Stomach (tissue), 9 donors: ENCODE data around the gene ABHD1. TPM values are rescaled to one million over a fixed set of nuclear protein-coding genes. Genes with fewer than 3 reads are reported as not detected.

Source experiments
- DNase-seq, 2 donors: peaks; one replicate each; pipeline versions ENCODE4 v3.0.0 to v3.0.0-alpha.2; 2013 to 2019
- H3K27ac ChIP-seq, 5 donors: fragments of 200-600 bp in 4 of 5; sonication (generic) in 4 of 5; one replicate each; pipeline ENCODE4 v1.5.1; 2013 to 2019; ENCODE audit warnings: mild to moderate bottlenecking in 1 of 5, moderate library complexity in 1 of 5
- H3K27me3 ChIP-seq, 3 donors: fragments of 200-600 bp; sonication (generic); one replicate each; pipeline ENCODE4 v1.5.1; 2017 to 2019; ENCODE audit warnings: mixed run types in 1 of 3
- H3K36me3 ChIP-seq, 4 donors: fragments of 200-600 bp; sonication (generic); 1 replicate in 3 of 4; 2 replicates in 1 of 4; pipeline ENCODE4 v1.5.1; 2016 to 2019
- H3K4me1 ChIP-seq, 4 donors: fragments of 200-600 bp; sonication (generic); one replicate each; pipeline ENCODE4 v1.5.1; 2016 to 2019
- H3K4me3 ChIP-seq, 4 donors: fragments of 200-600 bp; sonication (generic) in 3 of 4; one replicate each; pipeline ENCODE4 v1.5.1; 2016 to 2019; ENCODE audit warnings: mild to moderate bottlenecking in 1 of 4
- H3K9me3 ChIP-seq, 4 donors: fragments of 200-600 bp; sonication (generic); one replicate each; pipeline ENCODE4 v1.5.1; 2016 to 2019
- EP300 ChIP-seq: sonication (generic); formaldehyde crosslinking; IDR thresholded peaks from one replicate; pipeline ENCODE4 v1.6.1; 2017; ENCODE audit warnings: antibody characterized with exemption
- POLR2A ChIP-seq, 4 donors: fragments of 450-650 bp; IDR thresholded peaks; one replicate each; pipeline ENCODE4 v1.6.1; 2016; ENCODE audit warnings: antibody characterized with exemption in 4 of 4, control low read depth in 2 of 4, mild to moderate bottlenecking in 1 of 4, moderate library complexity in 1 of 4
- POLR2AphosphoS5 ChIP-seq, 3 donors: sonication (generic); formaldehyde crosslinking; IDR thresholded peaks; one replicate each; pipeline ENCODE4 v1.6.1; 2016; ENCODE audit warnings: antibody characterized with exemption in 3 of 3
- WGBS, 5 donors: extraction: QIAGEN DNeasy Blood & Tissue Kit in 3 of 5; methylation state at CpG; one replicate each; pipeline versions ENCODE4 v1.1.5 to v1.1.7; 2013 to 2018; 5-methylcytosine and 5-hydroxymethylcytosine counted together
- intact Hi-C: fragments of 100-400 bp; cut with DNase I; formaldehyde crosslinking; loops from one replicate; pipeline ENCODE4 v1.15.1; 2023; ENCODE audit warnings: low total_unique reads
- polyA plus RNA-seq, 3 donors: library from polyadenylated mRNA; stranded (reverse); fragments of 200-250 nt; gene quantifications; one replicate each; pipeline ENCODE4 v1.2.3, GENCODE V29; 2013
- total RNA-seq, 5 donors: library from RNA; depleted of rRNA; stranded (reverse); fragments of >200 nt; gene quantifications; one replicate each; pipeline versions ENCODE4 v1.1.0 to v1.2.3, GENCODE V29; 2014 to 2016
- TF ChIP-seq, protein P1 (sequence below), 7 experiments: fragments of 450-650 bp in 4 of 7; fragments of 200-600 bp in 3 of 7; sonication (generic) in 3 of 7; IDR thresholded peaks; one replicate each; pipeline ENCODE4 v1.5.1; 2016 to 2019; ENCODE audit warnings: antibody characterized with exemption in 7 of 7, control low read depth in 2 of 7, mild to moderate bottlenecking in 1 of 7
- donor health status: healthy with polysubstance abuse.
- donor health status: Bipolar disorder and iron deficiency.
- donor health status: healthy.

Gene ABHD1
- total and polyA plus RNA-seq, 8 donors: 0.23 to 0.75 TPM; not detected in 6

DNA sequence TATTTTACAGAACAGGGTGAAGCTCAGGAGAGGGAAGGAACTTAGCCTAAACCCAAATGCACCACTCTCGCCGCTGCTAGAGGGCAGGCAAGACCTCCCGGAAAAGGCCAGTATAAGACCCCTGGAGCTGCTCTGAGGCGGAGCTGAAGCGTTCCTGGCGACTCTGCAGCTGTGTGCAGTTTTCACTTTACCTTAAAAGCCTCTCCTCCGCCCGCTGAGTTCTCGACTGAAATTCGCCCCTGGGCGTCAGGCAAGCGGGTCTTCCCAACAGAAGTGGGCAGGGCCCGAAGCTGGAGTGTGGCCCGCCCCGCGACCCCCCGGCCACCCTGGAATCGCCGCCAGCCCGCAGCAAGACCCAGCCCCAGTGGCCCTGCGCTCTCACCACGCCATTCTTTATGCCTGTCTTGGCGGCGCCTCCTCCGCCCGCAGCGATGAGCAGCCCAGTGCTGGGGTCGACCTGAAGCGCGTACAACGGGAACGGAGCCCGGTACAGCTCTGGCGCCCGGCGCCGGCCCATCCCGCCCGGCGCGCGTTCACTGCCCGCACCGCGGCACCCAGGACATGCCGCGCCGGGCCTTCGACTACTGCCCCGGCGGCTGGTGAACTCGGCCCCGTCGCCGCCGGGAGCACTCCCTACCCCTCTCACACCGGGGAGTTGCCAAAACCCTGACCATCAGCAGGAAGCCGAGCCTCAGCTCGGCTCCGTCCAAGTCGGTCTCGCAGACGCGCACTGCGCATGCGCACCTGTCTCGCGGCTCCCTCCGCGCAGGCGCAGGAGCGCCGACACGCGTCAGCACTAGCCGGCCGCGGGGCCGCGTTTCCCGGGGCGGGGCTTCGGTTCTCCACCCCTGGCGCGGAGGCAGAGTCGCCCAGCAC, 10.5 kb downstream of the ABHD1 start, which contains the start of gene PREB:
Gene PREB (minus strand): TSS at position 732 of the 876 bp plus-strand sequence. CDS start 215 bp downstream, at position 517.
- Histone ChIP-seq H3K27ac (peak within 1 kb of the TSS; percentile 86 to 95 (median 92)), H3K27me3 (no peaks in the 10 kb centered on the region), H3K4me1 (peaks cover 10 to 25% (median 20%) of the 10 kb centered on the region in 4 donors), H3K4me3 (peak within 1 kb of the TSS; percentile 64 to 100 (median 88)), H3K36me3 (peaks cover 30 to 38% (median 37%) of the 10 kb centered on the region in 4 donors), H3K9me3 (no peaks in the 10 kb centered on the region)
- intact Hi-C loops: no loop called here
- 1% methylated on average over 16 to 86 of the region's 86 CpGs for WGBS, 5 donors
- TF ChIP-seq POLR2AphosphoS5 (IDR thresholded peaks at IDR 0.05) (peak; percentile 91 to 98 (median 95)), EP300 (no peak), POLR2A (IDR thresholded peaks at IDR 0.05) (peak in 1 of 4 donors; percentile 67)
- TF ChIP-seq, protein P1, sequence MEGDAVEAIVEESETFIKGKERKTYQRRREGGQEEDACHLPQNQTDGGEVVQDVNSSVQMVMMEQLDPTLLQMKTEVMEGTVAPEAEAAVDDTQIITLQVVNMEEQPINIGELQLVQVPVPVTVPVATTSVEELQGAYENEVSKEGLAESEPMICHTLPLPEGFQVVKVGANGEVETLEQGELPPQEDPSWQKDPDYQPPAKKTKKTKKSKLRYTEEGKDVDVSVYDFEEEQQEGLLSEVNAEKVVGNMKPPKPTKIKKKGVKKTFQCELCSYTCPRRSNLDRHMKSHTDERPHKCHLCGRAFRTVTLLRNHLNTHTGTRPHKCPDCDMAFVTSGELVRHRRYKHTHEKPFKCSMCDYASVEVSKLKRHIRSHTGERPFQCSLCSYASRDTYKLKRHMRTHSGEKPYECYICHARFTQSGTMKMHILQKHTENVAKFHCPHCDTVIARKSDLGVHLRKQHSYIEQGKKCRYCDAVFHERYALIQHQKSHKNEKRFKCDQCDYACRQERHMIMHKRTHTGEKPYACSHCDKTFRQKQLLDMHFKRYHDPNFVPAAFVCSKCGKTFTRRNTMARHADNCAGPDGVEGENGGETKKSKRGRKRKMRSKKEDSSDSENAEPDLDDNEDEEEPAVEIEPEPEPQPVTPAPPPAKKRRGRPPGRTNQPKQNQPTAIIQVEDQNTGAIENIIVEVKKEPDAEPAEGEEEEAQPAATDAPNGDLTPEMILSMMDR (IDR thresholded peaks at IDR 0.05): no peak
- peak; percentile 99 for DNase-seq

DNA sequence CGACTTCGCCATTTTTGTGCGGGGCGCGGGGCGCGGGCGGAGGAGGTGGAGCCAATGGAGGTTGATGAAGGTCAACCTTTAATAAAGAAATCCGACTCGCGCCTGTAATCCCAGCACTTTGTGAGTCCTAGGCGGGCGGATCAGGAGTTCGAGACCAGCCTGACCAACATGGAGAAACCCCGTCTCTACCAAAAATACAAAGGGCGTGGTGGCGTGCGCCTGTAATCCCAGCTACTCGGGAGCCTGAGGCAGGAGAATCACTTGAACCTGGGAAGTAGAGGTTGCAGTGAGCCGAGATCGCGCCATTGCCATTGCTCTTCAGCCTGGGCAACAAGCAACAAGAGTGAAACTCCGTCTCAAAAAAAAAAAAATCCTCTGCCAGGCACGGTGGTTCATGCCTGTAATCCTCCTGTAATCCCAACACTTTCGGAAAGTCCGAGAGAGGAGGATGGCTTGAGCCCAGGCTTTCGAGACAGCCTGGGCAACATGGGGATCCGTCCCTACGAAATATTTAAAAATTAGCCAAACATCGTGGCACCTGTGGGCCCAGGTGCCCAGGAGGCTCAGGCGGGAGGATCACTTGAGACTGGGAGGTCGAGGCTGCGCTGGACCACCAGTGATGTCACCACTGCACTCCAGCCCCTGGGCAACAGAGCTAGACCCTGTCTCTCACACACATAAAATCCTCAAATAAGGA, 11.3 kb downstream of the ABHD1 start:
- peak overlapping the region; percentile 64 to 100 (median 88) for H3K4me3 ChIP-seq

DNA sequence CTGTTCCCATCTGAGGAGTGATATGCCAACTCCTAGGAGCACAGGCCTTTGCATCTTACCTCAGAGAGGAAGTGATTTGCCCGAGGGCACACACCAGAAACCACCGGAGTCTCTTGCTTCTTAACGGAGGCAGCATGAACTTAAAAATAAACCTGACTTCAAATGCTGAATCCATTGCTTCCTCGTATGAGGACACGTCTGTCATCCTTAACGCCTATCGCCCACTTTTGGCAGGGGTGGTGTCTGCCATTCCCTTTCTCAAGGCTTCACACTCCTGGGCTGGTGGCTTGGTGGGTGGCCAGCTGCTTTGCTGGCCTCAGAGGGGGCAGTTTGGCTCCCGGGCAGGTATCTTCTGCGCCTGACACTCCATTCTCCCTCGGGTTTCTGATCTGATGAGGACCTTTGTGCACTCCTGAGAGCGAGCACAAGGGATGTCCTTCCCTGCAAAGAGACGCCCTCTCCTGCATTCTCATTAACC, 11.9 kb downstream of the ABHD1 start:
- Histone ChIP-seq H3K36me3 (peaks cover 21 to 26% (median 23%) of the 10 kb centered on the region in 4 donors), H3K27me3 (no peaks in the 10 kb centered on the region), H3K4me1 (peaks cover 10 to 25% (median 20%) of the 10 kb centered on the region in 4 donors), H3K9me3 (no peaks in the 10 kb centered on the region), H3K27ac (peak overlapping the region in 1 of 5 donors; percentile 95), H3K4me3 (no peak overlapping the region)
- no peak for DNase-seq
- intact Hi-C loops: no loop called here
- WGBS, 5 donors: 81 to 90% (median 85%) methylated on average over 12 of the region's 12 CpGs
- TF ChIP-seq, protein P1 (IDR thresholded peaks at IDR 0.05): no peak
- no peak for TF ChIP-seq POLR2AphosphoS5 (IDR thresholded peaks at IDR 0.05)
- TF ChIP-seq POLR2A (IDR thresholded peaks at IDR 0.05): no peak
- no peak for TF ChIP-seq EP300

More for the DNA sequence above, 11.3 kb downstream of the ABHD1 start:
- 53 to 80% (median 54%) methylated on average over 22 to 33 of the region's 33 CpGs for WGBS, 5 donors
- peaks cover 10 to 25% (median 20%) of the 10 kb centered on the region in 4 donors for H3K4me1 ChIP-seq
- H3K36me3 ChIP-seq: peaks cover 24 to 32% (median 29%) of the 10 kb centered on the region in 4 donors
- H3K9me3 ChIP-seq: no peaks in the 10 kb centered on the region
- TF ChIP-seq, protein P1 (IDR thresholded peaks at IDR 0.05): no peak
- no peak for TF ChIP-seq POLR2A (IDR thresholded peaks at IDR 0.05)
- TF ChIP-seq EP300: no peak
- TF ChIP-seq POLR2AphosphoS5 (IDR thresholded peaks at IDR 0.05): no peak
- H3K27me3 ChIP-seq: no peaks in the 10 kb centered on the region
- peak overlapping the region; percentile 86 to 95 (median 92) for H3K27ac ChIP-seq
- intact Hi-C loops: no loop called here
- DNase-seq: no peak

DNA sequence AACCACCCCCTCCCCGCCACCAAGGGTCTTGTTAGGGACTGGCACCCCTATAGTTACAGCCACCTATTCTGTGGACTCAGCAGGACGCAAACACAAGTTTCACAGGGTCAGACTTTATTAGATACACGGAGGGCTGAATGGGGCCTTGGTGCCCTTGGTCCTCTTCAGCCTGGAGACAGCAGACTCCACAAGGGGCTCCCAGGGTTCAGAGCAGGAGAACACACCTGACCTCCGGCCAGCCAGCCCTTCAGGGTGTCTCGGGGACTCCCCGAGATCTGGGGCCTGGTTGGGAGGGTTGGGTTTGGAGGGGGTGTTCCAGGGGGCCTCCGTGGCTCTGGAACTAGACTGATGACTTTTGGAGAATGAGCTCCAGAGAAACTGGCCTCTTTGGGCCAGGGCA, 13.1 kb downstream of the ABHD1 start:
- peaks cover 10 to 13% (median 11%) of the 10 kb centered on the region in 4 donors for H3K36me3 ChIP-seq
- no peaks in the 10 kb centered on the region for H3K27me3 ChIP-seq
- DNase-seq: no peak
- no peaks in the 10 kb centered on the region for H3K9me3 ChIP-seq
- H3K27ac ChIP-seq: no peak overlapping the region
- peaks cover 10 to 25% (median 20%) of the 10 kb centered on the region in 4 donors for H3K4me1 ChIP-seq
- WGBS, 5 donors: 92 to 98% (median 92%) methylated on average over 4 to 7 of the region's 7 CpGs
- TF ChIP-seq POLR2AphosphoS5 (IDR thresholded peaks at IDR 0.05): no peak
- TF ChIP-seq, protein P1 (IDR thresholded peaks at IDR 0.05): no peak
- TF ChIP-seq EP300: no peak
- TF ChIP-seq POLR2A (IDR thresholded peaks at IDR 0.05): no peak
- no peak overlapping the region for H3K4me3 ChIP-seq
- intact Hi-C loops: no loop called here
